Fibroblast of mammary gland (primary cell): ENCODE measurements around the gene PAX2.

Source experiments
- DNase-seq: peaks from one replicate; pipeline ENCODE4 v3.0.0-alpha.2; 2010; ENCODE audit warnings: low read depth
- H3K4me3 ChIP-seq: 2 replicates; pipeline ENCODE4 v1.5.1; 2011; ENCODE audit warnings: low read depth, mild to moderate bottlenecking, low read length, moderate library complexity; ENCODE audit not compliant: control insufficient read depth
- TF ChIP-seq, protein P1 (sequence below): conservative IDR thresholded peaks from 2 replicates; pipeline ENCODE4 v1.5.1; 2011; ENCODE audit warnings: low read depth, low read length, inconsistent platforms; ENCODE audit not compliant: control insufficient read depth, insufficient read depth

Gene PAX2

DNA sequence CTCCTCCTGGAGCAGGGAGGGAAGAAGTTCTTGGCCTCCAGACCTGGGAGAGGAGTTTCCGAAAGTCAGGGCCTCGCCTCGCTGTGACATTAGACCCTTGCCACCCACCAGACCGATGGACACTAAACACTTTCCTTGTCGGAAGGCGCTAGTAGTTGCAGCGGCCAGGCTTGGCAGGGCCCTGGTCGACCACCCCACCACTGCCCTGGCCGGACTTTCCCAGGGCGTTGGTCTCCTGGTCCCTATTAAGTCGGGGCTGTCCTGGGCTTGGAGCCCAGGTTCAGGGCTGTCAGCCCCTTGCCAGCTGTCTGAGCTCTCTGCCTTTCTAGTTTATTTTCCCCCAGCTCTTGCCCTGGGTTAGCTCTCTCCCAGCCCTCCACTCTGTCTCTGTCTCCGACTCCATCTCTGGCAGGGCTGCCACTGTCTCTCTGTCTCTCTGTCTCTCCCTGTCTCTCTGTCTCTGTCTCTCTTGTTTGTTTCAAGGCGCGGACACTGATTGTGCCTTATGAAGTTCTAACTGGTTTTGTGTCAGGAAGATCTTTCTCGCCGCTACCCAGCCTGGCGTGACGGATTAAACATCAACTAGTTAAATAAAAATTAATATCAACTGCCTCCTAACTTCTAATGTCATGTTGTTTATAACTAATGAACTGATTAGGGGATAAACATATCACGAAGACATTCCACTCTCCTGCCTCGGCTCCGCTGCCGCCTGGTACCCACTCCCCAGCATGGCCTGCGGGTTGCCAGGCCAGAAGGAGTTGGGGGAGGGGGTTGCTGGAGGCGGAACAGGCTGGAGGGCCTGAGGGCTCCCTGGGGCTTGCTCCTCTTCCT is 13.8 kb upstream of the PAX2 start:
- DNase-seq = no peak
- H3K4me3 ChIP-seq = no peak overlapping the region
- TF ChIP-seq, protein P1, sequence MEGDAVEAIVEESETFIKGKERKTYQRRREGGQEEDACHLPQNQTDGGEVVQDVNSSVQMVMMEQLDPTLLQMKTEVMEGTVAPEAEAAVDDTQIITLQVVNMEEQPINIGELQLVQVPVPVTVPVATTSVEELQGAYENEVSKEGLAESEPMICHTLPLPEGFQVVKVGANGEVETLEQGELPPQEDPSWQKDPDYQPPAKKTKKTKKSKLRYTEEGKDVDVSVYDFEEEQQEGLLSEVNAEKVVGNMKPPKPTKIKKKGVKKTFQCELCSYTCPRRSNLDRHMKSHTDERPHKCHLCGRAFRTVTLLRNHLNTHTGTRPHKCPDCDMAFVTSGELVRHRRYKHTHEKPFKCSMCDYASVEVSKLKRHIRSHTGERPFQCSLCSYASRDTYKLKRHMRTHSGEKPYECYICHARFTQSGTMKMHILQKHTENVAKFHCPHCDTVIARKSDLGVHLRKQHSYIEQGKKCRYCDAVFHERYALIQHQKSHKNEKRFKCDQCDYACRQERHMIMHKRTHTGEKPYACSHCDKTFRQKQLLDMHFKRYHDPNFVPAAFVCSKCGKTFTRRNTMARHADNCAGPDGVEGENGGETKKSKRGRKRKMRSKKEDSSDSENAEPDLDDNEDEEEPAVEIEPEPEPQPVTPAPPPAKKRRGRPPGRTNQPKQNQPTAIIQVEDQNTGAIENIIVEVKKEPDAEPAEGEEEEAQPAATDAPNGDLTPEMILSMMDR = no peak

DNA sequence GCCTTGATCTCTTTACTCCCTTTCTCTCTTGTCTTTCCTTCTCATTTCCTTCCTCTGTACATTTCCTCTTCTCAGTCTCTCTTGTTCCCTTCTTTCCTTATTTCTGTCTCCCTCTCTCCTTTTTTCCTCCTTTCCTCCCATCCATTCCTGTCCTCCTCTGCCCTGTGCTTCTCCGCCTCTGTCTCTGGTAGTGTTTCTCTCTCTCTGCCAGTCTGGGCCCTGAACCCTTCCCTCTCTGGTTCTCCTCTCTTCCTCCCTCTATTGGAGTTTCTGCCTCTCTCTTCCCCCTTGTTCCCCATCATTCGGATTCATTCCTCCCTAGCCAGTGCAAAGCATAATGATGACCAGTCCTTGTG is 13.2 kb upstream of the PAX2 start:
- H3K4me3 ChIP-seq = no peak overlapping the region
- no peak for DNase-seq
- TF ChIP-seq, protein P1 = no peak

DNA sequence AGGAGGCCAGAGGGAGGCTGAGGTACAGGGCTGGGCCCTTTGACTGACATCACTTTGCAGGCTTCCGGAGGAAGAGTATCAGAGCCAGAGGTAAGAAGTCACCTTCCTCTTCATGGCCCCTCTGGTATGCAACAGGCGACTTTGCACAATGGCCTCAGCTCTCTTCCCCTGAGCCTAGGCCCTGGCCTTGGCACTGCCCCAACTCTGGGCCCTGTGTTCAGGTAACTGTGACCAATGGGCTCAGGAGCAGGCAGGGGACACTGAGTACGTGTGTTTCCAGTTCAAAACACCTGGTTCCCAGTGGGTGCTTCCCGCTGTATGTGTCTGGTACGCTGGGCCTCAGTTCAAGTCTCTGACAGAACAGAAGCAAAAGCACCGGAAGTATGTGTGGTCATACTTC is 12.1 kb upstream of the PAX2 start:
- DNase-seq = no peak
- TF ChIP-seq, protein P1 = no peak
- H3K4me3 ChIP-seq = no peak overlapping the region

DNA sequence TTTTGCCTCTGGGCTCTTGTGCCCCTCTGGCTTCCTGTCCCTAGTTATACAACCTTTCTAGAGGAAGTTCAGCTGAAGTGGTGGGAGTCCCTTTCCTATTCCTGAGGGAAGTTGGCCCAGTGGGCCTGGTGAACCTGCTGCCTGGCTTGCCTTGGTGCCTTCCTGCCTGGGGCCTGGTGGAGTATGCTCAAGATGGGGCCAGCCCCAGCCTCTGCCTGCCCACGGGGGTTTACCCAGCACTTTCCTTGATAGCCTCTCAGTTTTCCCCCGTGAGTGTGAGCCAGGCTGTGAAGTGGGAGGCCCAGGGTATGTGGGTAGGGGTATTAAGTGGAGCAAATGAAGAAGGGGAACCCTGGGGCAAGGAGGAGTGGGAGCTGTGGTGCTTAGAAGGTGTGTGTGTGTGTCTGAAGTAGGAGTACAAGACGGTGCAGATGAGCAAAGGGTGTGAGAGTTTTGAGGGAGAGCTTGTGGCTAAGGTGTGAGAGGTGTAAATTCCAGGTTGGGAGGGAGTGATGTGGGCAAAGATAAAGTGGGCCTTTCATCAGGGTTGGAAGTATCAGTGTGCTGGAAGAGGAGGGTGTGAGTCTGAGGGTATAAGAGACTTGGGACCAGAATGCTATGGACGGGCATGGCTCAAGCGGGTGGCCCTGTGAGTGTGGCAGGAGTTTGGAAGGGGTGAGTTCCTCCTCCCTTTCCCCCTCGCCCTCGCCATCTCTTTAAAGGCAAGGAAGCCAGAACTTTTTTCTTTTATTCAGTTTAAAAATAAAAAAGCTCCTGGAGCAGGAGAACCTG is 10.9 kb upstream of the PAX2 start:
- no peak overlapping the region for H3K4me3 ChIP-seq
- TF ChIP-seq, protein P1 = no peak
- DNase-seq = no peak

DNA sequence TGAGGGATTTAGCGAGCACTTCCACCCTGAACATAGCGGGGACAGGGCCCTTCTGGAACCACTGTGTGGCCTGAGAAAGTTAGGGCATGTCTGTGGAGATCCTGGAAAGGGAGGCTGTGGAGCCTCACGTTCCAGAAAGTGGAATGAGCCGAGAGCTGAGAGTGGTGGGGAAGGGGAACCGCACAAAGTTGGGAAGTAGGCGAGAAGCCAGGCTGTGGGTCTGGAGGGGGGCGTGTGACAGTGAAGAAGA is 10.4 kb upstream of the PAX2 start:
- no peak for DNase-seq
- no peak overlapping the region for H3K4me3 ChIP-seq
- TF ChIP-seq, protein P1 = no peak

DNA sequence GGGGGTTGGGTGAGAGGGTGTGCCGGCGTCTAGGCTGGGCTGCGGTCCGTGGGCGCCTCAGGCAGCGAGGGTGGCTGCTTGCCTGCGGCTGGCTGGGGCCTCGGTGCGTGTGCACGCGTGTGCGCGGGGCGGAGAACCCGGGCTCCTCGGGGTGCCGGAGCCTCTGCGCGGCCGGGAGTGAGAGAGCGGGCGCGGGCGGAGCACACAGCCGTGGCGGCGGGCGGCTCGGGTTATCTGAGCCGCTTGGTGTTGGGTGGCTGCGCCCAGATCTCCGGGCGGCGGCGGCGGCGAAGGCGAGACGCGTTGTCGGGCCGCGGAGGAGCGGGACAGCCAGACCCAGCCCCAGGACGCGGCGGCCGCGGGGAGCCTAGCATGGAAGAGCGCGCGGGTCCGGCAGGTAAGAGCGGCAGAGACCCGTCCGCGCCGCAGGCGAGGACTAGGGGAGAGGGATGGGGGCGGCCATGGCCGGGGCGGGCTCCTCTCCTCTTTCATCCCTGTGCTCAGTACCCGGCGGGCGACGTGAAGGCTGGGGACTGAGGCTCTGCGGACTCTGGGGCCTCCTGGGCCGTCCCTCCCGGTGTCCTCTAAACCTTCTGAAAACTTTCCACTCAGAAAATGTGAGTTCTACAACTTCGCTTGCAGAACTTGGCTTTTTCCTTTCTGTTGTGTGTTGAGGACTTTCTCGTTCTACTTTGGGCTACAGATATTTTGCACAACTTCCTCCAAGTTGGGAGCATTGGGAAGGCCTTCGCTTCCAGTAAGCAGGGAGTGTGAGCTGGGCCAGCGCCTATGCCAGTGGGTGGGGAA is 9.8 kb upstream of the PAX2 start:
- H3K4me3 ChIP-seq = no peak overlapping the region
- DNase-seq = no peak
- TF ChIP-seq, protein P1 = no peak
